ENCODE results near the gene HINT2.

HINT2 gene

GRCh38 chr9:35829084-35829763 lies 14.4 kb upstream of the HINT2 start, which contains the start of gene TMEM8B:
Gene TMEM8B (plus strand): TSS chr9:35829228. CDS start chr9:35829448, 220 bp downstream.
- H3K27me3 ChIP-seq (ENCODE audit: control insufficient read depth in 1 of 2, insufficient read depth in 1 of 2, low read length in 2 of 2): no peaks in the 10 kb centered on the region
- DNase-seq: peak; percentile 93
- peak within 1 kb of the TSS; percentile 94 for H3K9ac ChIP-seq (ENCODE audit: low read length)
- peak within 1 kb of the TSS in 1 of 2 experiments; percentile 94 for H3K14ac ChIP-seq (ENCODE audit: low read length in 2 of 2)
- H3K4me3 ChIP-seq (ENCODE audit: insufficient read depth in 1 of 2, low read depth in 1 of 2, low read length in 2 of 2): peak within 1 kb of the TSS; percentile 75 to 83
- H2BK120ac ChIP-seq (ENCODE audit: low read depth, low read length): no peak within 1 kb of the TSS
- H3K4me1 ChIP-seq (ENCODE audit: control insufficient read depth, insufficient read depth, low read depth, low read length): peaks cover 19% of the 10 kb centered on the region
- no peaks in the 10 kb centered on the region for H3K36me3 ChIP-seq (ENCODE audit: control insufficient read depth in 1 of 2, insufficient read depth in 2 of 2, low read depth in 1 of 2, low read length in 2 of 2)
- no peaks in the 10 kb centered on the region for H3K9me3 ChIP-seq (ENCODE audit: control insufficient read depth, low read length)
- no peak within 1 kb of the TSS for H3K27ac ChIP-seq (ENCODE audit: low read length, poor library complexity, severe bottlenecking)
- peak within 1 kb of the TSS; percentile 50 to 62 for H3K4ac ChIP-seq (ENCODE audit: low read depth in 1 of 2, low read length in 2 of 2)
- WGBS: 1% methylated on average over 40 of the region's 53 CpGs
- H4K91ac ChIP-seq (ENCODE audit: low read length): peak within 1 kb of the TSS; percentile 52
- peak within 1 kb of the TSS; percentile 79 for H2BK5ac ChIP-seq (ENCODE audit: low read depth, low read length, poor library complexity, severe bottlenecking)
- peak within 1 kb of the TSS in 1 of 2 experiments; percentile 87 for H3K23ac ChIP-seq (ENCODE audit: low read length in 2 of 2)
- no peak within 1 kb of the TSS for H2AK5ac ChIP-seq (ENCODE audit: low read length, severe bottlenecking)
- peak within 1 kb of the TSS; percentile 88 for H3K4me2 ChIP-seq (ENCODE audit: low read length, poor library complexity, severe bottlenecking)
- peak within 1 kb of the TSS in 1 of 2 experiments; percentile 75 for H2BK12ac ChIP-seq (ENCODE audit: low read length in 2 of 2)
- H4K8ac ChIP-seq (ENCODE audit: low read length): peak within 1 kb of the TSS; percentile 95
- peak within 1 kb of the TSS; percentile 92 for H2BK15ac ChIP-seq (ENCODE audit: low read depth, poor library complexity, severe bottlenecking)
- peak within 1 kb of the TSS; percentile 63 to 81 for H3K18ac ChIP-seq (ENCODE audit: low read depth in 1 of 2, low read length in 2 of 2)
- H2AFZ ChIP-seq (ENCODE audit: low read depth, low read length): peak within 1 kb of the TSS; percentile 48
- H3K79me1 ChIP-seq (replicated peaks; ENCODE audit: low read length, poor library complexity, severe bottlenecking): peaks cover 14% of the 10 kb centered on the region

DNA sequence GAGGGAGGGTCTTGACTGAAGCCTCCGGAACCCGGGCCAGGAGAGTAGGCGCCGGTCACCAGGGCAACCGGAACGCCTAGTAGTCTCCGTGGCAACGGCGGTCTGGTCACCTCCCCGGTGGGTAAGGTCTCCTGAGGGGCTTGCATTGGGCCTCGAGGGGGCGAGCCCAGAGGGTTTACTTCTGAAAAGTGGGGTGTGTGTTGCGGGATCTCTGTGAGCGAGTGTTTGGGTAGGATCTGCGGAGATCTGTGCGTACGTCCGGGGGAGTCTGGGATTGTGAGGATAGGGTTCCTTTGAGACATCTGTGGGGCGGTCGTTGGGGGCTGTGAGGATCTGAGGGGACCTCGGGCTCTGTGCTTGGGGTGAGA lies 13.9 kb upstream of the HINT2 start, which contains the start of gene FAM221B:
Gene FAM221B, minus strand, starts transcription at position 17 of the 368 bp plus-strand sequence. CDS start 2,571 bp downstream, outside the sequence.
- peak within 1 kb of the TSS; percentile 75 to 83 for H3K4me3 ChIP-seq (ENCODE audit: insufficient read depth in 1 of 2, low read depth in 1 of 2, low read length in 2 of 2)
- peak within 1 kb of the TSS; percentile 95 for H4K8ac ChIP-seq (ENCODE audit: low read length)
- H3K9ac ChIP-seq (ENCODE audit: low read length): peak within 1 kb of the TSS; percentile 94
- H3K4me1 ChIP-seq (ENCODE audit: control insufficient read depth, insufficient read depth, low read depth, low read length): peaks cover 16% of the 10 kb centered on the region
- peak within 1 kb of the TSS; percentile 19 to 50 for H3K4ac ChIP-seq (ENCODE audit: low read depth in 1 of 2, low read length in 2 of 2)
- no peaks in the 10 kb centered on the region for H3K27me3 ChIP-seq (ENCODE audit: control insufficient read depth in 1 of 2, insufficient read depth in 1 of 2, low read length in 2 of 2)
- no peak for DNase-seq
- no peak within 1 kb of the TSS for H2BK120ac ChIP-seq (ENCODE audit: low read depth, low read length)
- H3K18ac ChIP-seq (ENCODE audit: low read depth in 1 of 2, low read length in 2 of 2): peak within 1 kb of the TSS; percentile 63 to 81
- peak within 1 kb of the TSS; percentile 79 for H2BK5ac ChIP-seq (ENCODE audit: low read depth, low read length, poor library complexity, severe bottlenecking)
- H3K27ac ChIP-seq (ENCODE audit: low read length, poor library complexity, severe bottlenecking): no peak within 1 kb of the TSS
- H3K14ac ChIP-seq (ENCODE audit: low read length in 2 of 2): peak within 1 kb of the TSS in 1 of 2 experiments; percentile 94
- 7% methylated on average over 20 of the region's 21 CpGs for WGBS
- peak within 1 kb of the TSS; percentile 92 for H2BK15ac ChIP-seq (ENCODE audit: low read depth, poor library complexity, severe bottlenecking)
- H3K79me1 ChIP-seq (replicated peaks; ENCODE audit: low read length, poor library complexity, severe bottlenecking): peaks cover 14% of the 10 kb centered on the region
- H2AK5ac ChIP-seq (ENCODE audit: low read length, severe bottlenecking): no peak within 1 kb of the TSS
- peak within 1 kb of the TSS; percentile 88 for H3K4me2 ChIP-seq (ENCODE audit: low read length, poor library complexity, severe bottlenecking)
- peak within 1 kb of the TSS in 1 of 2 experiments; percentile 75 for H2BK12ac ChIP-seq (ENCODE audit: low read length in 2 of 2)
- peak within 1 kb of the TSS in 1 of 2 experiments; percentile 44 for H3K23ac ChIP-seq (ENCODE audit: low read length in 2 of 2)
- H2AFZ ChIP-seq (ENCODE audit: low read depth, low read length): peak within 1 kb of the TSS; percentile 48
- H4K91ac ChIP-seq (ENCODE audit: low read length): peak within 1 kb of the TSS; percentile 52
- H3K9me3 ChIP-seq (ENCODE audit: control insufficient read depth, low read length): no peaks in the 10 kb centered on the region
- H3K36me3 ChIP-seq (ENCODE audit: control insufficient read depth in 1 of 2, insufficient read depth in 2 of 2, low read depth in 1 of 2, low read length in 2 of 2): no peaks in the 10 kb centered on the region

DNA sequence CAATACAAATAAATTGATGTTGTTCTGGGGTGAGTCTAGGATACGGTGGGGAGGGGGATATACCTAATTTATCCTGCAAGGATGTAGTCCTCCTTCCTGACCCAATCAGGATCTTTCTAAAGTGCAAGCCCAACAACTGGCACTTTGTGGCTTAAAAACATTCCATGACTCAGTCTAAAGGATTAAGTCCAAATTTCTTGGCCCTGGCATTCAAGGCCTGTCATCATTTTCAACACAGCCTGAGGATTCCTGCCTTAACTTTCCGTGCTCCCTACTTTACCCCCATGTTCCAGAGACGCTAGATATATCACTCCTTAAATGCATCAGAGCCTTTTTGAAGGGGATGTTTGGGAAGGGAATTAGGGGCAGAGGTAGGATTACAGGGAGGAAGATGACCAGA lies 12.6 kb upstream of the HINT2 start:
- Histone ChIP-seq H3K18ac (ENCODE audit: low read depth in 1 of 2, low read length in 2 of 2) (no peak overlapping the region), H3K14ac (ENCODE audit: low read length in 2 of 2) (no peak overlapping the region), H2BK5ac (ENCODE audit: low read depth, low read length, poor library complexity, severe bottlenecking) (no peak overlapping the region), H3K79me1 (replicated peaks; ENCODE audit: low read length, poor library complexity, severe bottlenecking) (peaks cover 12% of the 10 kb centered on the region), H3K9me3 (ENCODE audit: control insufficient read depth, low read length) (no peaks in the 10 kb centered on the region), H3K27ac (ENCODE audit: low read length, poor library complexity, severe bottlenecking) (no peak overlapping the region), H2AFZ (ENCODE audit: low read depth, low read length) (no peak overlapping the region), H3K36me3 (ENCODE audit: control insufficient read depth in 1 of 2, insufficient read depth in 2 of 2, low read depth in 1 of 2, low read length in 2 of 2) (no peaks in the 10 kb centered on the region), H3K4me3 (ENCODE audit: insufficient read depth in 1 of 2, low read depth in 1 of 2, low read length in 2 of 2) (no peak overlapping the region), H3K4me2 (ENCODE audit: low read length, poor library complexity, severe bottlenecking) (no peak overlapping the region), H2BK120ac (ENCODE audit: low read depth, low read length) (no peak overlapping the region), H2BK15ac (ENCODE audit: low read depth, poor library complexity, severe bottlenecking) (no peak overlapping the region), H3K4ac (ENCODE audit: low read depth in 1 of 2, low read length in 2 of 2) (no peak overlapping the region), H3K4me1 (ENCODE audit: control insufficient read depth, insufficient read depth, low read depth, low read length) (peaks cover 12% of the 10 kb centered on the region), H3K23ac (ENCODE audit: low read length in 2 of 2) (no peak overlapping the region), H3K27me3 (ENCODE audit: control insufficient read depth in 1 of 2, insufficient read depth in 1 of 2, low read length in 2 of 2) (no peaks in the 10 kb centered on the region), H4K91ac (ENCODE audit: low read length) (no peak overlapping the region), H2AK5ac (ENCODE audit: low read length, severe bottlenecking) (no peak overlapping the region), H2BK12ac (ENCODE audit: low read length in 2 of 2) (no peak overlapping the region), H3K9ac (ENCODE audit: low read length) (peak overlapping the region; percentile 30), H4K8ac (ENCODE audit: low read length) (no peak overlapping the region)
- DNase-seq: peak; percentile 60
- 94% methylated on average over 2 of the region's 3 CpGs for WGBS

DNA sequence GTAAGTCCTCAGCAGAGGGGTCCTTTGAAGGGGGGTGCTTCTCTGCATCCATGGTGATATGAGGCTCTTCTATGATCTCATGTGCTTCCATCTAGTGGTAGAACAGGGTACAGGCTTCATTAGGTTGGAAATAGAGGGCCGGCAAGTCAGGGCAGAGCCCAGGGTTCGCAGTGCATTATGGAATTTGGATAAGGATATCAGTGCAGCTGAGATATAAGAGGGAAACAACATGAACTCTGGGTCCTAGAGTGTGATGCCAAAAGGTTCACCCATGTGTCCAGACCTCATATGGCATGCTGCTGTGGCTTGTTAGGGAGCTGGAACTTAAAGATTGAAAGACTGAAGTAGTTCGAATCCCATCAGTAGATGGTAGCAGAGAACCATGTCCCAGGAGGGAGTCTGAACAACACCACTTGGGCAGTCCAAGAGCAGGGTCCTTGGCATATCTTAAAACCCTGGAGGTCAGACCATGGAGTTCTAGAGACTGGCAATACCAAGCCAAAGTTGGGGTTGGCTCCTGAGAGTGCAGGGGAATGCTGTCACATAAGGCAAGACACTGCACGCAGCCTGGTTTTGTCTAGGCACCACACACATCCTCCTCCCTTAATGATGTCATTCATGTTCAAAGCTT lies 11.3 kb upstream of the HINT2 start:
- Histone ChIP-seq H3K36me3 (ENCODE audit: control insufficient read depth in 1 of 2, insufficient read depth in 2 of 2, low read depth in 1 of 2, low read length in 2 of 2) (no peaks in the 10 kb centered on the region), H2BK5ac (ENCODE audit: low read depth, low read length, poor library complexity, severe bottlenecking) (no peak overlapping the region), H2BK12ac (ENCODE audit: low read length in 2 of 2) (peak overlapping the region in 1 of 2 experiments; percentile 8), H4K8ac (ENCODE audit: low read length) (peak overlapping the region; percentile 73), H3K4me3 (ENCODE audit: insufficient read depth in 1 of 2, low read depth in 1 of 2, low read length in 2 of 2) (no peak overlapping the region), H3K4ac (ENCODE audit: low read depth in 1 of 2, low read length in 2 of 2) (peak overlapping the region in 1 of 2 experiments; percentile 63), H3K14ac (ENCODE audit: low read length in 2 of 2) (no peak overlapping the region), H4K91ac (ENCODE audit: low read length) (no peak overlapping the region), H3K79me1 (replicated peaks; ENCODE audit: low read length, poor library complexity, severe bottlenecking) (peaks cover 12% of the 10 kb centered on the region), H3K9me3 (ENCODE audit: control insufficient read depth, low read length) (no peaks in the 10 kb centered on the region), H2BK120ac (ENCODE audit: low read depth, low read length) (no peak overlapping the region), H3K23ac (ENCODE audit: low read length in 2 of 2) (peak overlapping the region in 1 of 2 experiments; percentile 18), H3K18ac (ENCODE audit: low read depth in 1 of 2, low read length in 2 of 2) (no peak overlapping the region), H3K4me1 (ENCODE audit: control insufficient read depth, insufficient read depth, low read depth, low read length) (peaks cover 12% of the 10 kb centered on the region), H2AK5ac (ENCODE audit: low read length, severe bottlenecking) (no peak overlapping the region), H3K27ac (ENCODE audit: low read length, poor library complexity, severe bottlenecking) (no peak overlapping the region), H3K4me2 (ENCODE audit: low read length, poor library complexity, severe bottlenecking) (no peak overlapping the region), H3K9ac (ENCODE audit: low read length) (peak overlapping the region; percentile 67), H3K27me3 (ENCODE audit: control insufficient read depth in 1 of 2, insufficient read depth in 1 of 2, low read length in 2 of 2) (peaks cover 0 to 3% of the 10 kb centered on the region in 2 experiments), H2AFZ (ENCODE audit: low read depth, low read length) (no peak overlapping the region), H2BK15ac (ENCODE audit: low read depth, poor library complexity, severe bottlenecking) (no peak overlapping the region)
- WGBS: 61% methylated on average over 4 of the region's 4 CpGs
- peak; percentile 78 for DNase-seq

Data from mesenchymal stem cell (in vitro differentiated cells and primary cell).